ENCODE measurements around the gene ZNF276. TPM values are rescaled to one million over a fixed set of nuclear protein-coding genes. Genes with fewer than 3 reads are reported as not detected.
"Not testable (repeated sequence)": the region's sequence is repeated elsewhere in the genome, so short reads cannot be mapped to it uniquely, and the experiment has no call there.

The ZNF276 gene
- polyA plus RNA-seq, 3 donors: 2.2 to 54.5 (median 3.2) TPM

GRCh38 chr16:89693931-89694783 is 27.2 kb upstream of the ZNF276 start:
- H3K4me1 ChIP-seq (ENCODE audit: control insufficient read depth in 1 of 2, insufficient read depth in 2 of 2, low read length in 2 of 2): no peaks in the 10 kb centered on the region
- Mint-ChIP-seq H3K4me1 (no peaks in the 10 kb centered on the region), H3K36me3 (peaks cover 43 to 70% of the 10 kb centered on the region in 2 donors), H3K9me3 (no peaks in the 10 kb centered on the region), H3K27ac (no peak overlapping the region), H3K4me3 (no peak overlapping the region), H3K27me3 (ENCODE audit: low read depth in 3 of 3) (peaks cover 0 to 4% (median 3%) of the 10 kb centered on the region in 3 donors)
- H4K20me1 ChIP-seq (ENCODE audit: insufficient read depth, low read length): peaks cover 39% of the 10 kb centered on the region
- DNase-seq: peak in 1 of 3 donors; percentile 6
- no peak overlapping the region for H3K4me2 ChIP-seq (replicated peaks; ENCODE audit: extremely low read depth, low read length, poor library complexity, severe bottlenecking)
- no peak overlapping the region for H2AFZ ChIP-seq (ENCODE audit: insufficient read depth, low read depth, low read length, poor library complexity, severe bottlenecking)
- intact Hi-C loops (cut with micrococcal nuclease): no loop called here
- H3K79me2 ChIP-seq (ENCODE audit: insufficient read depth, low read length): peaks cover 5% of the 10 kb centered on the region
- no peak overlapping the region for H3K27ac ChIP-seq (ENCODE audit: low read depth in 1 of 2, low read length in 2 of 2)
- no peaks in the 10 kb centered on the region for H3K9me3 ChIP-seq (replicated peaks in 1 of 2; ENCODE audit: control insufficient read depth in 1 of 2, insufficient read depth in 1 of 2, low read length in 2 of 2)
- H3K4me3 ChIP-seq (replicated peaks in 1 of 3; ENCODE audit: low read depth in 2 of 3, low read length in 3 of 3): no peak overlapping the region
- no peaks in the 10 kb centered on the region for H3K27me3 ChIP-seq (ENCODE audit: control insufficient read depth in 2 of 2, insufficient read depth in 2 of 2, low read length in 2 of 2)
- H3K36me3 ChIP-seq (replicated peaks in 1 of 2; ENCODE audit: control insufficient read depth in 1 of 2, insufficient read depth in 2 of 2, low read length in 2 of 2): peaks cover 56 to 71% of the 10 kb centered on the region in 2 donors
- no peak for TF ChIP-seq CTCF (IDR thresholded peaks at IDR 0.05)
- 92% methylated on average over 23 of the region's 32 CpGs for WGBS (ENCODE audit: insufficient coverage)
- H3K9ac ChIP-seq (ENCODE audit: insufficient read depth, low read length, poor library complexity, severe bottlenecking): no peak overlapping the region

GRCh38 chr16:89694784-89695085 is 26.6 kb upstream of the ZNF276 start:
- WGBS (ENCODE audit: insufficient coverage): 94% methylated on average over 22 of the region's 23 CpGs
- H3K4me1 Mint-ChIP-seq; DNase-seq; H3K9me3 ChIP-seq (replicated peaks in 1 of 2; ENCODE audit: control insufficient read depth in 1 of 2, insufficient read depth in 1 of 2, low read length in 2 of 2); intact Hi-C loops (cut with micrococcal nuclease); H3K4me2 ChIP-seq (replicated peaks; ENCODE audit: extremely low read depth, low read length, poor library complexity, severe bottlenecking); H3K27me3 ChIP-seq (ENCODE audit: control insufficient read depth in 2 of 2, insufficient read depth in 2 of 2, low read length in 2 of 2); H3K9me3 Mint-ChIP-seq; H3K9ac ChIP-seq (ENCODE audit: insufficient read depth, low read length, poor library complexity, severe bottlenecking); H3K4me3 ChIP-seq (replicated peaks in 1 of 3; ENCODE audit: low read depth in 2 of 3, low read length in 3 of 3); H3K4me1 ChIP-seq (ENCODE audit: control insufficient read depth in 1 of 2, insufficient read depth in 2 of 2, low read length in 2 of 2); H3K4me3 Mint-ChIP-seq; H3K27ac Mint-ChIP-seq; H3K27ac ChIP-seq (ENCODE audit: low read depth in 1 of 2, low read length in 2 of 2); H2AFZ ChIP-seq (ENCODE audit: insufficient read depth, low read depth, low read length, poor library complexity, severe bottlenecking); H3K27me3 Mint-ChIP-seq (ENCODE audit: low read depth in 3 of 3); H3K79me2 ChIP-seq (ENCODE audit: insufficient read depth, low read length): not testable (repeated sequence)
- H3K36me3 Mint-ChIP-seq: peaks cover 44 to 66% of the 10 kb centered on the region in 2 donors
- Histone ChIP-seq H4K20me1 (ENCODE audit: insufficient read depth, low read length) (peaks cover 45% of the 10 kb centered on the region), H3K36me3 (replicated peaks in 1 of 2; ENCODE audit: control insufficient read depth in 1 of 2, insufficient read depth in 2 of 2, low read length in 2 of 2) (peaks cover 55 to 65% of the 10 kb centered on the region in 2 donors)

Data from CD14-positive monocyte (primary cell).